ENCODE data around the gene GRAMD1A. TPM values are rescaled to one million over a fixed set of nuclear protein-coding genes. Genes with fewer than 3 reads are reported as not detected.

Gene GRAMD1A
- 113 to 159 TPM (median 150 TPM) in 5 replicates for total RNA-seq (2022; extraction: Qiagen RNA extraction)

DNA sequence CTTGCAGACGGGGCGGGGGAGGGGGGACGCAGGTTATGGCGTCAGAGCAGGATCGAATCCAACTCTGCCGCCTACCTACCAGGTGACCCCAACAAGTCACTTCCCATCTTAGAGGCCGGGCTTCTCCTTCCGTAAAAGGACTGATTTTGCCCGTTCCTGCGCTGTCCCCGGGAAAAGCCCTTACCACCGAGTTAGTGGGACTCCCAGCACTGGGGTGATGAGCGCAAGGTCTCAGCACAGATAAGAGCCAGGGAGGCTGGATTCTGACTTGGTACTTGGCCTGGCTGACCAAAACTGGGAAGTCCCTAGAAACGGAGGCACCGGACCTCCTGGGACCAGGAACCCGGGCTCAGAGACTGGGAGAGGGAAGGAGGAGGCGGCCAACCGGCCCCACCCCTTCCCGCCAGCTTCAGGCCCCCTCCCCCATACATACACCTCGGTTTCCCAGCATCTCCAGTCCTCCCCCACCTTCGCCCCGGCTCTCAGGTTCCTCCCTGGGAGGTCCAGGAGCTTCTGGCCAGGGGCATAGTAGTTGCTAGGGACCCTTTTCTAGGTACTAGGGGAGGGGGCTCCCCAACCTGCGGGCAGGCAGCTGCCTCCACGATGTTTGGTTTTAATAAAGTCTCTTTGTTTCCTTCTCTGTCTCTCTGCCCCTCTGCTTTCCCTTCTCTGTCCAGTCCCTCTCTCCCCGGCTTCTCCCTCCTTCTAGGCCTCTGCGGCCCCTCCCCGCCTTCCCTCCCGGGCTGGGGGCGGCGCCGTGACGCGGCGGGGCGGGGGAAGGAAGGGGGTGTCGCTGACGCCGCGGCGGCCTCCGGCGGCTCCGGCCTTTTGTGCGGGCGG, at the start of gene GRAMD1A:
Gene GRAMD1A (plus strand): TSS at position 826 of the 840 bp plus-strand sequence. CDS start 156 bp downstream, outside the sequence.

DNA sequence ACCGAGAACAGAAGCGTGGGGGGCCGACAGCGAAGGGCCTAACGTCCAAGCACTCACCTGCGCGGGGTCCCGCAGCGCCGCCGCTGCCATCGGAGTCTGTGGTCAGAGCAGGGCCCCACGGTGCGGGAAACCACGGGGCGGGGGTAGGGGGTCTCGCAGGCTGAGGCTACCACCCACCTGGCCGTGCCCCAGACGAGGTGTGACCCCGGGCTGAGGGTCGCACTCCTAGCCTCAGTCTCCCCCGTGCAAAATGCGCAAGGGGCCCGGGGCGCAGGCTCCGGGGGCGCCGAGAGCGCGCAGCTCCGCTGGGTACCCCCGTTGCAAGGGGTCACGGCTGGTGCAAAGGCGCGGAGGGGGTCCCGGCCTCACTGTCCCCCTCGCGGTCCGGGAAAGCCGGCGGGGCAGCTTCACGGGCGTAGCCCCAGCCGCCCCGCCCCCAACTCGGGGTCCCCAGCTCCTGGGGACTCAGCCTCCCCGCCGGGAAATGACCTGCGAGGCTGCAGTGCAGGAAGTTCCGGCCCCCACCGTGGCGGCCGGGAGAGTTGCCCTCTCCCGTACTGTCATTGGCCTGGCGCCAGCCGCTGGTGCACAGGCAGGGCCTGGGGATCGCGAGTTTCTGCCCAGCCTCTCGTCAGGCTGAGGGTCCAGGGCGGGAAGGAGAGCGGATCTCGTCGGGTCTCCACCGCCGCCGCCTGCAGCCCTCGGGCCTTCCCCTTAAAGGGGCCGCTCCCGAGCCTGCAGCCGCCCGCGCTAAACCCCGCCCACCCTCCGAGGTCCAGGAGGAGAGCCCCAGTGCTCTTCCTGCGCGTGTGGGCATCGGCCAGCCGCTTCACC, 36.3 kb upstream of the GRAMD1A start, which contains the start of gene ZNF792:
Gene ZNF792 (minus strand): TSS at position 657 of the 834 bp plus-strand sequence. CDS start 567 bp downstream, at position 90.

GRCh38 chr19:35030257-35031071, 30.3 kb downstream of the GRAMD1A start, which contains the start of gene SCN1B:
TSS of gene SCN1B (plus strand) at chr19:35030470. CDS start at chr19:35030821, 351 bp downstream.

GRCh38 chr19:35041548-35042055, 41.5 kb downstream of the GRAMD1A start, which contains the start of gene HPN:
TSS of gene HPN (plus strand) at chr19:35041721. CDS start at chr19:35042507, 786 bp downstream.

Other genes starting within 250 kb of the GRAMD1A start
- 2.1 to 3.4 TPM (median 2.7 TPM) in 5 replicates for gene ZNF599, start 227.1 kb upstream of the GRAMD1A start, total RNA-seq (2022; extraction: Qiagen RNA extraction)
- gene ZNF30, start 73.4 kb upstream of the GRAMD1A start, total RNA-seq (2022; extraction: Qiagen RNA extraction), result 4.7 to 6.2 TPM (median 5.1 TPM) in 5 replicates
- gene ZNF792, start 36.1 kb upstream of the GRAMD1A start, total RNA-seq (2022; extraction: Qiagen RNA extraction), result 1.6 to 2.2 TPM (median 1.9 TPM) in 5 replicates
- gene SCN1B, start 30.1 kb downstream of the GRAMD1A start, total RNA-seq (2022; extraction: Qiagen RNA extraction), result 13.1 to 20.9 TPM (median 19.9 TPM) in 5 replicates
- gene HPN, start 41.4 kb downstream of the GRAMD1A start, total RNA-seq (2022; extraction: Qiagen RNA extraction), result 0.05 to 0.09 TPM (median 0.07 TPM) in 5 replicates
- gene FXYD3, start 115.5 kb downstream of the GRAMD1A start, total RNA-seq (2022; extraction: Qiagen RNA extraction), result 0.10 to 0.24 TPM (median 0.12 TPM) in 4 of 5 replicates, not detected in the other
- gene LGI4, start 134.7 kb downstream of the GRAMD1A start, total RNA-seq (2022; extraction: Qiagen RNA extraction), result 0.08 to 0.22 TPM (median 0.16 TPM) in 5 replicates
- 0.08 to 0.45 TPM (median 0.30 TPM) in 5 replicates for gene FXYD1, start 138.5 kb downstream of the GRAMD1A start, total RNA-seq (2022; extraction: Qiagen RNA extraction)
- 0.12 to 0.42 TPM (median 0.23 TPM) in 4 of 5 replicates, not detected in the other for gene FXYD7, start 142.9 kb downstream of the GRAMD1A start, total RNA-seq (2022; extraction: Qiagen RNA extraction)
- gene FXYD5, start 154.4 kb downstream of the GRAMD1A start, total RNA-seq (2022; extraction: Qiagen RNA extraction), result 199 to 233 TPM (median 227 TPM) in 5 replicates
- not detected in 5 replicates for gene FAM187B, start 228.4 kb downstream of the GRAMD1A start, total RNA-seq (2022; extraction: Qiagen RNA extraction)
- gene LSR, start 248.7 kb downstream of the GRAMD1A start, total RNA-seq (2022; extraction: Qiagen RNA extraction), result 7.1 to 11.5 TPM (median 10.2 TPM) in 5 replicates

All from A549 treated with CORT108297 at 1 μM for 4 hours (cell line).